Thyroid gland (tissue), 4 donors: Measurements from ENCODE around the gene LRCH1.

Source experiments
- CTCF ChIP-seq, 6 experiments: fragments of 200-600 bp in 3 of 6; fragments of 450-650 bp in 3 of 6; sonication (generic) in 3 of 6; IDR thresholded peaks; one replicate each; pipeline ENCODE4 v1.5.1; 2016 to 2019; ENCODE audit warnings: antibody characterized with exemption in 6 of 6, mild to moderate bottlenecking in 2 of 6, inconsistent platforms in 1 of 6, moderate library complexity in 1 of 6
- POLR2A ChIP-seq, 2 donors: fragments of 450-650 bp; IDR thresholded peaks; one replicate each; pipeline ENCODE4 v1.6.1; 2017; ENCODE audit warnings: antibody characterized with exemption in 2 of 2, mild to moderate bottlenecking in 2 of 2, moderate library complexity in 1 of 2

- TF ChIP-seq CTCF (IDR thresholded peaks at IDR 0.05) = no peak
- TF ChIP-seq POLR2A (IDR thresholded peaks at IDR 0.05) = no peak
Measured at GRCh38 chr13:46593398-46593797, 40.4 kb downstream of the LRCH1 start.
